Large intestine (tissue), 3 donors: ENCODE data around the gene STK32C. TPM values are rescaled to one million over a fixed set of nuclear protein-coding genes. Genes with fewer than 3 reads are reported as not detected.

Source experiments
- DNase-seq, 2 donors: peaks; one replicate each; pipeline versions ENCODE4 v3.0.0 to v3.0.0-alpha.2; 2013
- H3K27ac ChIP-seq: one replicate; pipeline ENCODE4 v1.5.1; 2013; ENCODE audit warnings: low read length
- H3K27me3 ChIP-seq: 2 replicates; pipeline ENCODE4 v1.6.1; 2013; ENCODE audit warnings: low read length; ENCODE audit not compliant: control insufficient read depth, insufficient read depth
- H3K36me3 ChIP-seq: 2 replicates; pipeline ENCODE4 v1.6.1; 2013; ENCODE audit warnings: low read length; ENCODE audit not compliant: control insufficient read depth, insufficient read depth
- H3K4me1 ChIP-seq: one replicate; pipeline ENCODE4 v1.6.1; 2013; ENCODE audit warnings: low read length; ENCODE audit not compliant: control insufficient read depth, insufficient read depth
- H3K4me3 ChIP-seq: one replicate; pipeline ENCODE4 v1.5.1; 2013; ENCODE audit warnings: low read length
- H3K9me3 ChIP-seq: one replicate; pipeline ENCODE4 v1.6.1; 2013; ENCODE audit warnings: mild to moderate bottlenecking, low read depth, low read length, moderate library complexity; ENCODE audit not compliant: control insufficient read depth
- WGBS: methylation state at CpG from one replicate; pipeline ENCODE4 v1.1.5; 2013; ENCODE audit warnings: low lambda C conversion rate; ENCODE audit not compliant: insufficient coverage; 5-methylcytosine and 5-hydroxymethylcytosine counted together
- polyA plus RNA-seq: library from polyadenylated mRNA; unstranded; fragments of 120-200 nt; gene quantifications from one replicate; pipeline ENCODE4 v1.2.1, GENCODE V29; 2013

STK32C gene
- polyA plus RNA-seq, 1 donor = 16.2 TPM

DNA sequence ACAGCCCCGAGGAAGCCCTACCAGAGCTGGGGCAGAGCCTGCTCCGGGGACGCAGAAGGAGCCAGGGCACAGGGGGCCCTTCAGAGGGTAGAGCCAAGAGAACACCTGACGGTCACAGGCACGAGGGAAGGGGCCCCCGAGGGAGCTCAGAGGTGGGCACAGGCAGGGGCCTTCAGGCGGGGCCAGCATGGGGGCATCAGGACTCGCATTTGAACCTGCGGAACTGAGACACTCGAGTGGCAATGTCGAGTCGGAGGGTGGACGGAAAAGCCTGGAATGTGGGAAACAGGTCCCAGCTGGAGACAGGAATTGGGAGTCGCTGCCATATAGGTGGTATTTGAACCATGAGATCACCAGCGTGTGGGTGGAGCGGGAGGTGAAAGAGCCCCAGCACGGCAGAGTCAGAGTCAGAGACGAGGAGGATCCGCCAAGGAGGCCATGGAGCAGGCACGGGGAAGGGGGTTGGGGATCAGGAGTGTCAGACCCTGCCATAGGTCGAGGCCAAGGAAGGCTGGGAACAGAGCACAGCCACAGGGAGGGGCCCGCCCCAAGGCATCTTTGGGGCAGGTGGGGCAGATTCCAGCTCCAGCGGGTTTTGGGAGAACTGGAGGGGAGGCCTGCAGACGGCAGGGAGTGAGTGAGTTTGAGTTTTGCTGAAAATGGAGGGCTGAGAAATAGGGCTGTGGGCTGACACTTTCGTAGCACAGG lies 13.8 kb downstream of the STK32C start:
- Histone ChIP-seq H3K4me3 (no peak overlapping the region), H3K9me3 (no peaks in the 10 kb centered on the region), H3K4me1 (no peaks in the 10 kb centered on the region), H3K36me3 (no peaks in the 10 kb centered on the region), H3K27me3 (peaks cover 15% of the 10 kb centered on the region), H3K27ac (no peak overlapping the region)
- no peak for DNase-seq
- 100% methylated on average over 4 of the region's 25 CpGs for WGBS

- DNase-seq = no peak
- peaks cover 15% of the 10 kb centered on the region for H3K27me3 ChIP-seq
- H3K36me3 ChIP-seq = no peaks in the 10 kb centered on the region
- H3K9me3 ChIP-seq = no peaks in the 10 kb centered on the region
- H3K4me3 ChIP-seq = no peak overlapping the region
- no CpG with 5 or more reads among the region's 16 CpGs for WGBS
- no peak overlapping the region for H3K27ac ChIP-seq
- no peaks in the 10 kb centered on the region for H3K4me1 ChIP-seq
Measured at GRCh38 chr10:132293201-132293812, 14.4 kb downstream of the STK32C start.

DNA sequence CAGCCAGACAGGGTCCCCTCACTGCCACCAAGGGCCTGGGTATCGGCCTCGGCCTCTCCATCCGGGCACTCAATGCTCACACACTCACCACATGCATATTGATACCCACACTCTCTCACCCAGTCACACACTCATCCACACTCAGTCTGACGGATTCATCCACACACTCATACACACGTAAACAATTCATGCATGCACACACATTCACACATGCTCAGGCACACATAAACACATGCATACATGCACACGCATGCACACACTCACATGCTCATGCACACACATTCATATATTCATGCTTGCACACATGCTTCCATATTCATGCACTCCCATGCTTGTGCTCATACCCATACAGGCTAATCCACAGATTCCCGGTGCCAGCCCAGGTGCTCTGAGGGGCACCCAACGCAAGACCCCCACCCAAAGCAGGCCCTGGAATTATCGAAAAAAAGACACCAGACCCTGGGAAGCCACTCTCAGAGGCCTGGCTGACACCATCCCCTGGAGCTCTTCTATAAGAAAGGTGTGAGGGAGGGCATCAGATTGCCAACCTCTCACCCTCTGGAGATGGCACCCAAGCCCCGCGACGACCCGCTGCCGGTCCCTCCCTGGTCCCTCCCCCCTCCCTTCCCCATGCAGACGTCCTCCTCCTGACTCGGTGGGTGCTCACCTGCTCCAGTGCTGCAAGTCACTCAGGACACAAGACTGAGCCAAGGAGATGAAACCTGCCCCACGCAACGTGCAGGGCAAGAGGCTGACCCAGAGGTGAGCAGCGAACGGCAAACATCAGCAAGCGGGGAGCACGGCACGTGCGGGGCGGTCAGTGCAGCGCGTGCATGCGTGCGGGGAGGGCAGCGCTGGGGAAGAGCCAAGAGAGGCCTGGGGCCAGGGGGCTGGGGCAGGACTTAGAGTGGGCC lies 15.2 kb downstream of the STK32C start:
- 100% methylated on average over 2 of the region's 30 CpGs for WGBS
- Histone ChIP-seq H3K27me3 (peaks cover 7% of the 10 kb centered on the region), H3K4me1 (no peaks in the 10 kb centered on the region), H3K9me3 (no peaks in the 10 kb centered on the region), H3K27ac (no peak overlapping the region), H3K36me3 (no peaks in the 10 kb centered on the region), H3K4me3 (no peak overlapping the region)
- no peak for DNase-seq

GRCh38 chr10:132291826-132292225 lies 15.9 kb downstream of the STK32C start:
- no peak for DNase-seq
- Histone ChIP-seq H3K9me3 (no peaks in the 10 kb centered on the region), H3K4me1 (no peaks in the 10 kb centered on the region), H3K27me3 (peaks cover 5% of the 10 kb centered on the region), H3K4me3 (no peak overlapping the region), H3K36me3 (no peaks in the 10 kb centered on the region), H3K27ac (no peak overlapping the region)
- no CpG with 5 or more reads among the region's 5 CpGs for WGBS

GRCh38 chr10:132290631-132291030 lies 17.1 kb downstream of the STK32C start:
- Histone ChIP-seq H3K36me3 (no peaks in the 10 kb centered on the region), H3K4me1 (no peaks in the 10 kb centered on the region), H3K9me3 (no peaks in the 10 kb centered on the region), H3K27ac (no peak overlapping the region), H3K27me3 (no peaks in the 10 kb centered on the region), H3K4me3 (no peak overlapping the region)
- no CpG with 5 or more reads among the region's 6 CpGs for WGBS
- no peak for DNase-seq

DNA sequence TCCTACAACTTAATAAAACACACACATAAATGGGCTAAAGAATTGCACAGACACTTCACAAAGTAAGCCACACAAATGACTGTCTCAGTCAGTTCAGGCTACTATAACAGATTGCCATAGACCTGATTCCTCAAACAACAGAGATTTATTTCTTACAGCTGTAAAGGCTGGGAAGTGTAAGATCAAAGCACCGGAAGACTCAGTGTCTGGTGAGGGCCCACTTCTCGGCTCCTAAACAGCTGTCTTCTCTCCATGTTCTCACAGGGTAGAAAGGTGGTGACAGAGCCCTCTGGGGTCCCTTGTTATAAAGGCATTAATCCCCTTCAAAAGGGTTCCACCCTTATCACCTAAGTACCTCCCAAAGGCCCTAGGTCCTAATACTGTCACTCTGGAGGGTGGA lies 18.3 kb downstream of the STK32C start:
- Histone ChIP-seq H3K4me3 (no peak overlapping the region), H3K27me3 (no peaks in the 10 kb centered on the region), H3K36me3 (no peaks in the 10 kb centered on the region), H3K9me3 (no peaks in the 10 kb centered on the region), H3K27ac (no peak overlapping the region), H3K4me1 (no peaks in the 10 kb centered on the region)
- no CpG with 5 or more reads among the region's 2 CpGs for WGBS
- no peak for DNase-seq

- peak in 1 of 2 donors; percentile 78 for DNase-seq
- WGBS = no CpG with 5 or more reads among the region's 24 CpGs
Measured at GRCh38 chr10:132283604-132284382, 24.0 kb downstream of the STK32C start.

DNA sequence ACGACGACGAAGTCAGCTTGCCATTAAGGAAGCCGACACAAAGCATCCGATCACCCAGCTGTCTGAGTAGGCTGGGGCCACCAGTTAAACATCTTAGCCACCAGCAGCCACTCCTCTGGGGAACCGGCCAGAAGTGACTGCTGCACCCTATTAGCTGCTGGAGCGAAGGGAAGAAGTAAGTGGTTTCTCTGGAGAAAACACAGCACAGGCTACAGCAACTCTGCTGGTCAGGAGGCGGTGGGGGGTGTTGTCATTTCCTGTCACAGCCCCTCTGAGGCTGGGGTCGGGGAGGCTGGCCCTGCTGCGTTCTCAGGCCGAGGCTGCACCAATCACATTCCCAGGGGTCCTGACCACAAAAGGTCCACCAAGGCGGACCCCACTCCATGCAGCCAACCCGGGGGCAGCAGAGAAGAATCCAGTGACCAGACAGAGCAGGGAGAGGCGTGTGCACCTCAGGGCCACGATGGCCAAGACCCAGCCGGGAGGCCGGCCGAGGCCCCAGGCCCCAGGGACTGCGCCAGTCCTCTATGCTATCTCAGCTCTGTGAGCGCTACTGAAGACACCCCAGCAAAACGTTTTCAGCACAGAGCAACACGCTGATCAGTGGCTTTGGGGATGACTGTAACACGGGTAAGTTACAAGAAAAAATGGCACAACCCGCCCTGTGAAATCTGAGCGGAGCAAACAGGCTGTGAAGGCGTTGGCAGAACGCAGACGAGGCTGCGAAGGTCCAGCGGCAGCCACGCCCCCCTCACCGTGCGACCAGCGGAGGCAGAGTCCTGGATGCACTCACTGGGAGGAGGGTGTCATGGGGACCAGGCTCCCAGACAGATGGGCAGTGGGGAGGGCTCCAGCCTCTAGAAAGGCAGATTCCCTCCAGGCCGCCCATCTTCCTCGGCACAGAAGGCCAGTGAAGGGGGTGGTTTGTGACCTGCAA lies 24.8 kb downstream of the STK32C start:
- no peak overlapping the region for H3K4me3 ChIP-seq
- H3K27ac ChIP-seq = no peak overlapping the region
- H3K27me3 ChIP-seq = peaks cover 16% of the 10 kb centered on the region
- no CpG with 5 or more reads among the region's 36 CpGs for WGBS
- H3K4me1 ChIP-seq = no peaks in the 10 kb centered on the region
- peak in 1 of 2 donors; percentile 54 for DNase-seq
- H3K9me3 ChIP-seq = no peaks in the 10 kb centered on the region
- no peaks in the 10 kb centered on the region for H3K36me3 ChIP-seq

More at GRCh38 chr10:132283604-132284382, 24.0 kb downstream of the STK32C start:
- Histone ChIP-seq H3K4me3 (no peak overlapping the region), H3K4me1 (no peaks in the 10 kb centered on the region), H3K27ac (no peak overlapping the region), H3K36me3 (no peaks in the 10 kb centered on the region), H3K9me3 (no peaks in the 10 kb centered on the region), H3K27me3 (peaks cover 16% of the 10 kb centered on the region)

DNA sequence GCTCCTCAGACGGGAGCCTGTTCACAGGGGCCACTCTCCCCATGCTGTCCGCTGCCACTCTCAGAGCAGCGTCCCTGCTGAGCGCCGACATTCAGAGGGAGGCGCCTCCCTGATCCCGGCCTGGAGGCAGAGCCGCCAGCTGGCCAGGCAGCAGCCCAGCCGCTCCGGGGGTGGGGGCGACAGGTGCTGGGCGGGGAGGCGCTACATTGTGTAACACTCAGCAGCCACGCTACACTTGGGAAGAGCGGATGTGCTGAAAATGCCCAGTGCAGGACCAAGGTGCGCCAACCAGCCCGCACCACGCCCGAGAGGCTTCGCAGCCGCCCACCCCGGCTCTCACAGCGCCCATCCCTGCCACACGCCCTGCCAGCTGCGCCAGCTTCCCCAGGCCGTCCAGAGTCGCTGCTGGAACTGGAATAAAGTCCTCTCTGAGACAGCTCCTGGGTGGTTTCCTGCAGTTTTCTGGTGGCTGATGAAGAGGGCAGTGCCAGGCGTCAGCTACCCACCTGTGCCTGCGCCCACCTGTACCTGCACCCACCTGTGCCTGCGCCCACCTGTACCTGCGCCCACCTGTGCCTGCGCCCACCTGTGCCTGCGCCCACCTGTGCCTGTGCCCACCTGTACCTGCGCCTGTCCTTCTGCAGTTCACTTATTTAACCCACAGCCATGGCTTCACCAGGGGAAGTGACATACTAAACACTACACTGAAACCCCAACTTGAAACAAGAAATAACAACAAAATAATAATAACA lies 25.7 kb downstream of the STK32C start:
- WGBS = no CpG with 5 or more reads among the region's 34 CpGs
- no peak for DNase-seq

More for the DNA sequence above, 25.7 kb downstream of the STK32C start:
- Histone ChIP-seq H3K36me3 (no peaks in the 10 kb centered on the region), H3K27me3 (peaks cover 16% of the 10 kb centered on the region), H3K9me3 (no peaks in the 10 kb centered on the region), H3K4me1 (no peaks in the 10 kb centered on the region), H3K4me3 (no peak overlapping the region), H3K27ac (no peak overlapping the region)
